H1 (cell line): ENCODE data around the gene ADPRS. TPM values are rescaled to one million over a fixed set of nuclear protein-coding genes. Genes with fewer than 3 reads are reported as not detected.

Source experiments
- CTCF ChIA-PET: fragments of 300-600 bp; sonication (Branson Sonifier 250); formaldehyde crosslinking; loops from one replicate; lab custom pipeline; 2021; ENCODE audit not compliant: partially characterized antibody; lab: Charles Lee
- POLR2A ChIA-PET: fragments of 300-600 bp; sonication (Branson Sonifier 250); formaldehyde crosslinking; loops from one replicate; lab custom pipeline; 2021; ENCODE audit warnings: inconsistent platforms; ENCODE audit not compliant: partially characterized antibody; lab: Charles Lee
- DNase-seq, 2 experiments: peaks; one replicate each; pipeline versions ENCODE4 v3.0.0 to v3.0.0-alpha.2; 2010 to 2022; ENCODE audit warnings: low spot score in 2 of 2, low read depth in 1 of 2, mixed read lengths in 1 of 2
- FAIRE-seq: peaks from 2 replicates; lab custom pipeline; 2011; peaks lifted over from hg19 to GRCh38; lab: Jason Lieb, UNC
- H2AFZ ChIP-seq: 2 replicates; pipeline ENCODE4 v1.8.1; 2012; ENCODE audit warnings: low read length, inconsistent platforms
- H2AK5ac ChIP-seq: 2 replicates; pipeline ENCODE4 v1.6.1; 2013; ENCODE audit warnings: low read depth, low read length
- H2BK120ac ChIP-seq: replicated peaks from 2 replicates; pipeline ENCODE3; 2013; ENCODE audit warnings: low read depth, low read length, inconsistent platforms
- H2BK12ac ChIP-seq: 2 replicates; pipeline ENCODE4 v1.6.1; 2013; ENCODE audit warnings: low read depth, low read length
- H2BK15ac ChIP-seq: 2 replicates; pipeline ENCODE4 v1.6.1; 2013; ENCODE audit warnings: low read length
- H2BK20ac ChIP-seq: 2 replicates; pipeline ENCODE4 v1.6.1; 2013; ENCODE audit warnings: low read length
- H2BK5ac ChIP-seq: 2 replicates; pipeline ENCODE4 v1.6.1; 2013; ENCODE audit warnings: low read depth, low read length
- H3K14ac ChIP-seq: 2 replicates; pipeline ENCODE4 v1.6.1; 2013; ENCODE audit warnings: inconsistent platforms; ENCODE audit not compliant: insufficient read length
- H3K18ac ChIP-seq: 2 replicates; pipeline ENCODE4 v1.6.1; 2013; ENCODE audit warnings: low read length; ENCODE audit errors: extremely low read depth
- H3K23ac ChIP-seq: 2 replicates; pipeline ENCODE4 v1.6.1; 2013; ENCODE audit warnings: inconsistent platforms; ENCODE audit not compliant: insufficient read length
- H3K23me2 ChIP-seq: 2 replicates; pipeline ENCODE4 v1.6.1; 2013; ENCODE audit warnings: low read depth, low read length
- H3K27ac ChIP-seq: 2 replicates; pipeline ENCODE4 v1.6.1; 2011; ENCODE audit warnings: low read depth, low read length, inconsistent platforms
- H3K27me3 ChIP-seq, 4 experiments: replicated peaks in 1 of 4; 1 replicate in 1 of 4; 2 replicates in 3 of 4; pipeline versions ENCODE4 v1.6.1 to v1.8.1; 2011 to 2013; ENCODE audit warnings: low read length in 3 of 4, mild to moderate bottlenecking in 3 of 4, inconsistent platforms in 2 of 4, mixed read lengths in 2 of 4, moderate library complexity in 1 of 4; ENCODE audit not compliant: control insufficient read depth in 3 of 4, insufficient read depth in 3 of 4; ENCODE audit errors: extremely low read depth in 1 of 4
- H3K36me3 ChIP-seq, 4 experiments: 2 replicates each; pipeline versions ENCODE4 v1.6.1 to v1.8.1; 2011 to 2013; ENCODE audit warnings: mild to moderate bottlenecking in 4 of 4, low read length in 3 of 4, moderate library complexity in 2 of 4, control low read depth in 1 of 4, inconsistent platforms in 1 of 4; ENCODE audit not compliant: insufficient read depth in 4 of 4, control insufficient read depth in 2 of 4
- H3K4ac ChIP-seq: replicated peaks from 2 replicates; pipeline ENCODE3; 2013; ENCODE audit warnings: low read length, low read depth, mixed read lengths, inconsistent platforms; ENCODE audit not compliant: insufficient read length
- H3K4me1 ChIP-seq, 4 experiments: replicated peaks in 1 of 4; 1 replicate in 1 of 4; 2 replicates in 3 of 4; pipeline versions ENCODE4 v1.6.1 to v1.8.1; 2011 to 2013; ENCODE audit warnings: low read length in 3 of 4, inconsistent platforms in 2 of 4, mixed read lengths in 1 of 4; ENCODE audit not compliant: insufficient read depth in 4 of 4, control insufficient read depth in 3 of 4
- H3K4me2 ChIP-seq, 2 experiments: 2 replicates each; pipeline versions ENCODE4 v1.6.1 to v1.8.1; 2011 to 2013; ENCODE audit warnings: low read depth in 2 of 2, low read length in 2 of 2, control low read depth in 1 of 2, inconsistent platforms in 1 of 2, mild to moderate bottlenecking in 1 of 2; ENCODE audit not compliant: insufficient read depth in 1 of 2
- H3K4me3 ChIP-seq, 4 experiments: fragments of 200-600, 300-600 bp in 1 of 4; sonication (generic), shearing (Covaris generic), sonication (Bioruptor Twin) in 1 of 4; 2 replicates each; pipeline versions ENCODE4 v1.5.1 to v1.8.1; 2011 to 2016; ENCODE audit warnings: low read length in 4 of 4, low read depth in 3 of 4, control low read depth in 2 of 4, inconsistent platforms in 2 of 4, mild to moderate bottlenecking in 2 of 4, mixed read lengths in 1 of 4, moderate library complexity in 1 of 4; ENCODE audit not compliant: insufficient read depth in 2 of 4; ENCODE audit errors: extremely low read depth in 1 of 4
- H3K56ac ChIP-seq: replicated peaks from 2 replicates; pipeline ENCODE3; 2013; ENCODE audit warnings: low read depth, mild to moderate bottlenecking, mixed read lengths, low read length, inconsistent platforms; ENCODE audit not compliant: insufficient read length
- H3K79me1 ChIP-seq: 2 replicates; pipeline ENCODE4 v1.6.1; 2013; ENCODE audit warnings: low read depth, low read length, control low read depth
- H3K79me2 ChIP-seq, 2 experiments: 2 replicates each; pipeline versions ENCODE4 v1.6.1 to v1.8.1; 2012 to 2013; ENCODE audit warnings: low read length in 2 of 2, mild to moderate bottlenecking in 2 of 2, inconsistent platforms in 1 of 2; ENCODE audit not compliant: insufficient read depth in 2 of 2, control insufficient read depth in 1 of 2
- H3K9ac ChIP-seq, 4 experiments: replicated peaks in 1 of 4; 1 replicate in 1 of 4; 2 replicates in 3 of 4; pipeline versions ENCODE4 v1.6.1 to v1.8.1; 2011 to 2013; ENCODE audit warnings: low read depth in 3 of 4, low read length in 3 of 4, control low read depth in 2 of 4, mild to moderate bottlenecking in 2 of 4, moderate library complexity in 2 of 4, inconsistent platforms in 1 of 4; ENCODE audit errors: extremely low read depth in 1 of 4
- H3K9me3 ChIP-seq, 2 experiments: 2 replicates each; pipeline versions ENCODE4 v1.6.1 to v1.8.1; 2012 to 2013; ENCODE audit warnings: mild to moderate bottlenecking in 2 of 2, moderate library complexity in 2 of 2, control low read depth in 1 of 2, inconsistent platforms in 1 of 2, low read depth in 1 of 2, low read length in 1 of 2, mixed read lengths in 1 of 2; ENCODE audit not compliant: insufficient read depth in 2 of 2
- H4K20me1 ChIP-seq, 2 experiments: replicated peaks in 1 of 2; 2 replicates each; pipeline versions ENCODE3 to v1.8.1; 2011 to 2013; ENCODE audit warnings: inconsistent platforms in 2 of 2, low read length in 2 of 2, mild to moderate bottlenecking in 1 of 2; ENCODE audit not compliant: insufficient read depth in 2 of 2, control insufficient read depth in 1 of 2
- H4K5ac ChIP-seq: 2 replicates; pipeline ENCODE4 v1.6.1; 2013; ENCODE audit warnings: low read length, low read depth, mixed read lengths, inconsistent platforms; ENCODE audit not compliant: insufficient read length
- H4K8ac ChIP-seq: 2 replicates; pipeline ENCODE4 v1.8.0; 2013; ENCODE audit warnings: mild to moderate bottlenecking, moderate library complexity, low read length, inconsistent platforms; ENCODE audit not compliant: insufficient read depth; ENCODE audit errors: extremely low read depth
- H4K91ac ChIP-seq: replicated peaks from 2 replicates; pipeline ENCODE3; 2013; ENCODE audit warnings: low read length, mixed read lengths, inconsistent platforms; ENCODE audit not compliant: insufficient read length
- CHD2 ChIP-seq: IDR thresholded peaks from 2 replicates; pipeline ENCODE4 v1.6.1; 2012; ENCODE audit warnings: low read length, improper control_type of control experiment
- SP2 ChIP-seq: IDR thresholded peaks from 2 replicates; pipeline ENCODE4 v1.6.1; 2012; ENCODE audit warnings: mild to moderate bottlenecking, low read length, inconsistent platforms
- TAF1 ChIP-seq: IDR thresholded peaks from 2 replicates; pipeline ENCODE4 v1.6.1; 2011; ENCODE audit warnings: mild to moderate bottlenecking, low read depth, low read length
- WGBS, 2 experiments: shearing (Covaris generic) in 1 of 2; methylation state at CpG; one replicate each; pipeline versions ENCODE4 v1.1.6 to v1.1.7; 2013 to 2015; ENCODE audit warnings: low lambda C conversion rate in 2 of 2, mixed read lengths in 2 of 2, inconsistent platforms in 1 of 2, low coverage in 1 of 2, missing lambda C conversion rate in 1 of 2; ENCODE audit not compliant: insufficient replicate concordance in 2 of 2, insufficient coverage in 1 of 2, insufficient read length in 1 of 2; ENCODE audit errors: extremely low coverage in 1 of 2, missing lambda C conversion rate in 1 of 2; 5-methylcytosine and 5-hydroxymethylcytosine counted together
- polyA plus RNA-seq, 7 experiments: library from polyadenylated mRNA; depleted of rRNA in 3 of 7; stranded (reverse) in 5 of 7; unstranded in 2 of 7; fragments of >200 nt in 5 of 7; fragments of 200-250 nt in 2 of 7; gene quantifications; 1 replicate in 5 of 7; 2 replicates in 1 of 7; 4 replicates in 1 of 7; pipeline versions ENCODE4 v1.2.1 to v1.2.3, GENCODE V29; 2011 to 2013; ENCODE audit warnings: missing spikeins in 2 of 7, mixed read lengths in 2 of 7
- total RNA-seq: library from RNA; stranded (reverse); fragmentation: NEBNext Ultra II Directional; extraction: Animal tissue kit (Norgen Biotek cat#: 25700); gene quantifications from 2 replicates; pipeline ENCODE4 v1.2.1, GENCODE V29; 2021

ADPRS gene
- total and polyA plus RNA-seq, 2 of the 8 experiments (the other 6 are each of a cell fraction or from before 2014, with no cell fraction given) = 22.9 to 38.1 TPM

DNA sequence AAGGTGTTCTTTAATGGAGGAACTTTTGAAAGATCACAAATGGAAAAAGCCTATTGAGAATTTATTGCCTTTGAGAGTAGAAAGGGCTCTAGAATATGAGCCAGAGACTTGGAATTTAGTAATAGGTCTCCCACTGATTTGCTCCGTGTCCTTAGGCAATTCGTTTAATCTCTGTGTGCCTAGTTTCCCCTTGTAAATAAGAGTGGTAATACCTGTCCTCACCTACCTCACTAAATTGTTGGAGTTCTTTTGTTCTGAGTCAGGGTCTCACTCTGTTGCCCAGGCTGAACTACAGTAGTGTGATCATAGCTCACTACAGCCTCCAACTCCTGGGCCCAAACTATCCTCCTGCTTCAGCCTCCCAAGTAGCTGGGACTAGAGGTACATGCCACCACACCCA, 19.8 kb upstream of the ADPRS start:
- no peak overlapping the region for H3K23ac ChIP-seq
- H3K18ac ChIP-seq = no peak overlapping the region
- CTCF ChIA-PET = no interaction called here
- no peak overlapping the region for H3K14ac ChIP-seq
- H3K27me3 ChIP-seq = no peaks in the 10 kb centered on the region
- no peaks in the 10 kb centered on the region for H4K20me1 ChIP-seq
- no peaks in the 10 kb centered on the region for H3K79me1 ChIP-seq
- H2BK15ac ChIP-seq = no peak overlapping the region
- no peak overlapping the region for H4K8ac ChIP-seq
- H3K27ac ChIP-seq = no peak overlapping the region
- TF ChIP-seq SP2 (no peak), TAF1 (no peak), CHD2 (no peak)
- DNase-seq (no peak), FAIRE-seq (no peak)
- no peak overlapping the region for H2AFZ ChIP-seq
- H2AK5ac ChIP-seq = no peak overlapping the region
- no peak overlapping the region for H2BK12ac ChIP-seq
- no peaks in the 10 kb centered on the region for H3K4me1 ChIP-seq
- H3K36me3 ChIP-seq = no peaks in the 10 kb centered on the region
- H4K91ac ChIP-seq = no peak overlapping the region
- no peak overlapping the region for H4K5ac ChIP-seq
- WGBS, 2 experiments = 88% methylated on average over 2 of the region's 2 CpGs; no CpG with 5 or more reads in 1 of the 2 experiments
- H3K9ac ChIP-seq = no peak overlapping the region
- no peak overlapping the region for H2BK120ac ChIP-seq
- POLR2A ChIA-PET = no interaction called here
- no peak overlapping the region for H3K56ac ChIP-seq
- no peaks in the 10 kb centered on the region for H3K9me3 ChIP-seq
- H3K79me2 ChIP-seq = no peaks in the 10 kb centered on the region
- H3K4me3 ChIP-seq = no peak overlapping the region
- H2BK5ac ChIP-seq = no peak overlapping the region
- H3K4ac ChIP-seq = no peak overlapping the region
- H2BK20ac ChIP-seq = no peak overlapping the region
- no peak overlapping the region for H3K4me2 ChIP-seq
- no peaks in the 10 kb centered on the region for H3K23me2 ChIP-seq
